Measurements from ENCODE around the gene BCAS4. TPM values are rescaled to one million over a fixed set of nuclear protein-coding genes. Genes with fewer than 3 reads are reported as not detected.

BCAS4 gene
- total RNA-seq, 1 experiment from 2014 or later, result 7.6 TPM

DNA sequence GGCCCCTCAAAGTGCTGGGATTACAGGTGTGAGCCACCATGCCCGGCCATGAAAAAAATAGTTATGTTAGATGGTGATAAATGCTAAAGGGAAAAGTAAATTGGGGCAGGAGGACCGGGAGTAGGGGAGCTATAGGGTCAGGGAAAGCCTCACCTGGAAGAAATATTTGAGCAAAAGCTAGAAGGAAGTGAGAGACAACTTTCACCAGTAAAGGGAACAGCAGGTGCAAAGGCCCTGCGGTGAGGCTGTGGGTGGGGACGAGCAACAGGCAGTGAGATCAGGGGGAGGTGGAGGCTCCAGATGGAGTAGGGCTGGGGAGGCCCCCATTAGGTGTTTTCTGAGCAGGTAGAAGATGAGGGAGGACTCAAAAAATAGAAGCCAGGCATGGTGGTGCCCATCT lies 16.0 kb downstream of the BCAS4 start:
- POLR2A ChIA-PET (ENCODE audit: unreplicated experiment), result no interaction called here

DNA sequence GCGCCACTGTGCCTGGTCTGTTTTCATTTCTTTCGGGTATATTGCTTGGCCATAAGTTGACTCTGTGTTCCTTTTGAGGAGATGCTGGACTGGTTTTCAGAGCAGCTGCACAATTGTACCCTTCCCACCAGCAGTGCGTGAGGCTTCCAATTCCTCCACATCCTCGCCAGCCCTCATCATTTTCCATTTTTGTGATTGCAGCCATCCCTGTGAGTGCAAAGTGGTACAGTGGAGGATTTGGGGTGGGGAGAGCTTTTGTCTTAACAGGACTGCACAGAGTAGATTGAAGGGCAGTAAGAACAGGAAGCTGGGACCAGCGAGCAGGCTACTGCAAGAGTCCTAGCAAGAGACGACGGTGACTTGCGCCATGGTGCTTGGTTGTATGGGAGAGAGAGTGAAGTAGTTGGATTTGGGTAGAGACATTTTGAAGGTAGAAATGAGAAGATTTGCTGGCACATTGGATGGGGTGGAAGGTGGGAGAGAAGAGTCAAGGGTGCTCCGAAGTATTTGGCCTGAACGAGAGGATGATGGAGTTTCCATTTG lies 18.3 kb downstream of the BCAS4 start:
- no TSS peak for BruUV-seq (replicated peaks)
- TF ChIP-seq, protein P1, sequence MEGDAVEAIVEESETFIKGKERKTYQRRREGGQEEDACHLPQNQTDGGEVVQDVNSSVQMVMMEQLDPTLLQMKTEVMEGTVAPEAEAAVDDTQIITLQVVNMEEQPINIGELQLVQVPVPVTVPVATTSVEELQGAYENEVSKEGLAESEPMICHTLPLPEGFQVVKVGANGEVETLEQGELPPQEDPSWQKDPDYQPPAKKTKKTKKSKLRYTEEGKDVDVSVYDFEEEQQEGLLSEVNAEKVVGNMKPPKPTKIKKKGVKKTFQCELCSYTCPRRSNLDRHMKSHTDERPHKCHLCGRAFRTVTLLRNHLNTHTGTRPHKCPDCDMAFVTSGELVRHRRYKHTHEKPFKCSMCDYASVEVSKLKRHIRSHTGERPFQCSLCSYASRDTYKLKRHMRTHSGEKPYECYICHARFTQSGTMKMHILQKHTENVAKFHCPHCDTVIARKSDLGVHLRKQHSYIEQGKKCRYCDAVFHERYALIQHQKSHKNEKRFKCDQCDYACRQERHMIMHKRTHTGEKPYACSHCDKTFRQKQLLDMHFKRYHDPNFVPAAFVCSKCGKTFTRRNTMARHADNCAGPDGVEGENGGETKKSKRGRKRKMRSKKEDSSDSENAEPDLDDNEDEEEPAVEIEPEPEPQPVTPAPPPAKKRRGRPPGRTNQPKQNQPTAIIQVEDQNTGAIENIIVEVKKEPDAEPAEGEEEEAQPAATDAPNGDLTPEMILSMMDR (conservative IDR thresholded peaks at IDR 0.05), result no peak
- TF ChIP-seq EZH2 (IDR thresholded peaks at IDR 0.05; ENCODE audit: low read depth), result no peak
- Histone ChIP-seq H3K4me2 (no peak overlapping the region), H3K4me1 (replicated peaks; ENCODE audit: insufficient read depth) (0 out of 2 replicates have a peak, but pooled peaks cover 7% of the 10 kb centered on the region), H3F3A (ENCODE audit: insufficient read depth, low read depth) (peaks cover 14% of the 10 kb centered on the region; the same call in 1 of the 2 replicates), H3K36me3 (ENCODE audit: low read depth) (no peaks in the 10 kb centered on the region), H3K9me2 (ENCODE audit: insufficient read depth) (no peaks in the 10 kb centered on the region), H4K20me1 (ENCODE audit: insufficient read depth) (no peaks in the 10 kb centered on the region), H3K9me3 (ENCODE audit: insufficient read depth, low read depth) (no peaks in the 10 kb centered on the region), H3K79me2 (ENCODE audit: low read depth) (no peaks in the 10 kb centered on the region), H2AFZ (no peak overlapping the region), H3K27me3 (ENCODE audit: insufficient read depth, low read depth) (no peaks in the 10 kb centered on the region), H3K27ac (no peak overlapping the region), H3K4me3 (no peak overlapping the region)
- DNase-seq, result no peak
- intact Hi-C loops (cut with micrococcal nuclease; ENCODE audit: unreplicated experiment), result loop anchor here (10.0 kb wide), 1 partner anchor 1562 kb away; no protein-coding TSS in a partner anchor
- POLR2A ChIA-PET (ENCODE audit: unreplicated experiment), result interaction anchor here (0.5 kb wide), 1 partner anchor 134 kb away, joined by 8 read pairs; no protein-coding TSS in a partner anchor
- CTCF ChIA-PET, result no interaction called here

More for the DNA sequence above, 16.0 kb downstream of the BCAS4 start:
- Histone ChIP-seq H3K36me3 (ENCODE audit: low read depth) (no peaks in the 10 kb centered on the region), H2AFZ (no peak overlapping the region), H3K9me3 (ENCODE audit: insufficient read depth, low read depth) (no peaks in the 10 kb centered on the region), H3K4me2 (no peak overlapping the region), H3K27ac (no peak overlapping the region), H3F3A (ENCODE audit: insufficient read depth, low read depth) (peaks cover 14% of the 10 kb centered on the region; the same call in 1 of the 2 replicates), H3K27me3 (ENCODE audit: insufficient read depth, low read depth) (no peaks in the 10 kb centered on the region), H3K4me1 (replicated peaks; ENCODE audit: insufficient read depth) (0 out of 2 replicates have a peak, but pooled peaks cover 7% of the 10 kb centered on the region), H3K9me2 (ENCODE audit: insufficient read depth) (no peaks in the 10 kb centered on the region), H4K20me1 (ENCODE audit: insufficient read depth) (no peaks in the 10 kb centered on the region), H3K79me2 (ENCODE audit: low read depth) (no peaks in the 10 kb centered on the region), H3K4me3 (no peak overlapping the region)
- intact Hi-C loops (cut with micrococcal nuclease; ENCODE audit: unreplicated experiment), result loop anchor here (10.0 kb wide), 1 partner anchor 1564 kb away; no protein-coding TSS in a partner anchor
- no peak for DNase-seq
- CTCF ChIA-PET, result no interaction called here
- TF ChIP-seq, protein P1 (conservative IDR thresholded peaks at IDR 0.05), result no peak
- TF ChIP-seq EZH2 (IDR thresholded peaks at IDR 0.05; ENCODE audit: low read depth), result no peak
- no TSS peak for BruUV-seq (replicated peaks)

DNA sequence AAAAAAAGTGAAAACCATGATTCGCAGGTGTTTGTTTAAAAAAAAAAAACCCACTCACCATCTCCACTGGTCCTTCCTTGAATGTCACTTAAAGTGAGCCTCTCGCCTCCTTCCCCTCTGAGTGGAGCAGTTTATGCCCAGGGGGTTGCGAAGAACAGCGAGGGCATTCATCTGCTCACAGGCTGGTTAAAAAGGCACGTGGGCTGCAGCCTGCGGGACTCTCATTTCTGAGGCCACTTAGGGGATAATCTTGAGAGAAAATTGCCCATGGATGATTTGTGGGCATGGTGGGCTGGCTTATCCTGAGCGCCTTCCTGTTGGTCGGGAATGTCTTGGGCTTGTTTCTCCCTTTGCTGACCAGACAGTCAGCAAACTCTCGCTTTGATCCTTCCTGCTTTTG lies 18.9 kb downstream of the BCAS4 start:
- no peaks in the 10 kb centered on the region for H3K9me2 ChIP-seq (ENCODE audit: insufficient read depth)
- TF ChIP-seq, protein P1 (conservative IDR thresholded peaks at IDR 0.05), result no peak
- intact Hi-C loops (cut with micrococcal nuclease; ENCODE audit: unreplicated experiment), result loop anchor here (10.0 kb wide), 1 partner anchor 1561 kb away; no protein-coding TSS in a partner anchor
- H2AFZ ChIP-seq, result no peak overlapping the region
- CTCF ChIA-PET, result no interaction called here
- no peaks in the 10 kb centered on the region for H3K36me3 ChIP-seq (ENCODE audit: low read depth)
- H3K27me3 ChIP-seq (ENCODE audit: insufficient read depth, low read depth), result no peaks in the 10 kb centered on the region
- no peaks in the 10 kb centered on the region for H4K20me1 ChIP-seq (ENCODE audit: insufficient read depth)
- H3F3A ChIP-seq (ENCODE audit: insufficient read depth, low read depth), result peaks cover 14% of the 10 kb centered on the region; the same call in 1 of the 2 replicates
- no peak overlapping the region for H3K27ac ChIP-seq
- H3K9me3 ChIP-seq (ENCODE audit: insufficient read depth, low read depth), result no peaks in the 10 kb centered on the region
- no peak overlapping the region for H3K4me3 ChIP-seq
- H3K4me1 ChIP-seq (replicated peaks; ENCODE audit: insufficient read depth), result 0 out of 2 replicates have a peak, but pooled peaks cover 7% of the 10 kb centered on the region
- no peak for DNase-seq
- no peak overlapping the region for H3K4me2 ChIP-seq
- POLR2A ChIA-PET (ENCODE audit: unreplicated experiment), result no interaction called here
- BruUV-seq (replicated peaks), result no TSS peak
- no peaks in the 10 kb centered on the region for H3K79me2 ChIP-seq (ENCODE audit: low read depth)

Measured in PC-9 (cell line).